Effector CD4-positive, alpha-beta T cell (primary cell): ENCODE measurements around the gene SIX3.
A peak's percentile ranks its signal among the peaks of the same experiment; 100 is the strongest.

Source experiments
- DNase-seq: peaks from one replicate; pipeline ENCODE4 v3.0.0-alpha.2; 2020

SIX3 gene

GRCh38 chr2:44944102-44944951, 2.8 kb downstream of the SIX3 start:
- DNase-seq: no peak

- DNase-seq: no peak
Measured at GRCh38 chr2:44944952-44945612, 3.6 kb downstream of the SIX3 start.

DNA sequence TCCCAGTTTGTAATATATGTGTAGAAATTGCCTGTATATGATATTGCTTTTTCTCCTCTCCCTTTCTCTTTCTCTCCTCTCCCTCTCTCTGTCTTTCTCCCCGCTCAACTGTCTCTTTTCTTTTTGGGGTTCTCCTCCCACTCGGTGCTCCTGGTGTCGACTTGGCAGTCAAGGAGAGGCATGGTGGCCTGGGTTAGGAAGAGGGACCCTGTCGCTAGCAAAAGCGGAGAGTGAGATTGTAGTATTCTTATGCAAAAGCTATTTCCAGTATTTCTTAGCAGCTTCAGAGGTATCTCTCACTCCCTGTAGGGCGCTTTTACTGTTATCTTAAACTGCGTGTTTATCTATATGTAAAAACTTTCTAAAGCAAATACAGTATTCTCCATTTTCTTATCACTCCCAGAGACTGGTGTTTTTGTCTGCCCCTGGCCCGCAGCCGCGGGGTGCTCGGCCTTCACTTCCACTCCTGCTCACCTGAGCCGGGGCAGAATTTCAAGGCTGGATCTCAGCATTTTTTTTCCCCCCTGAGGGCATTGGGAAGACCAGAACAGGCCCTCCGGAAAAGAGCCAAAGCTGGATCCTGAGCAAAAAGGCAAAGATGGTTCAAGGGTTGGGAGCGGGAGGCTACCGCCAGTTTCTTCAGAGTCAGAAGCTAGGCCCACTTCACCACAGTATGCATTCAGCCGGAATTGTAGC, 4.3 kb downstream of the SIX3 start:
- DNase-seq: no peak

DNA sequence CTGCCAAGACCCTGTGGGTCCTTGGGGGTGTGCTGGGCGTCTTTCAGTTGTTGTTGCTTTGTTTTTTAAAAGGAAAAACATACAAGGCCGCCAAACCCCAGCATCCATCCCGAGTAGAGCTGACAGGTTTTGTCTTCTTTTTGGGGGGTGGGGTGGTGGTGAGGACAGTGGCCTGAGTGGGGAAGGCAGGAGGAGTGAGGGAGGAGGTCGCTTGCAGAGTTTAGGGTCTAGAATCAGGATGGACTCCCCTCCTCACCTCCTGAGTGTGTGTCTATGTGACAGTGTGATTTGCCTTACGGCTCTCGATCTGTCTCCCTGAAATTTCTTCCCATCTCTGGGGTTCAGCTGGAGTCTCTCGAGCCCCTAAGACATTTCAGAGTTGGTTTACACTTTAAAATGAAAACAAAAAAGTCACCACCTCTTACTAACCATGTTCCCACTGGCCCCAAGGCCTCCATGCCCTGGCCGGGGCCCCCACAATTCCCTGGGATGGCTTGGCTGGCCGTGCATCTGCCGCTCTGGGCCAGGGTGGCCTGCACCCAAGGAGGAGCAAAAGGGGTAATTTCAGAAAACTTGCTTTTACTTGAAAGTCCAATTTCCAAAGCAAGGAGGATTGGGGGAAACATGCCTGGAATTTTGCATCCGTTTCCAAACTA, 5.0 kb downstream of the SIX3 start:
- DNase-seq: no peak

- no peak for DNase-seq
Measured at GRCh38 chr2:44947028-44947375, 5.5 kb downstream of the SIX3 start.

DNA sequence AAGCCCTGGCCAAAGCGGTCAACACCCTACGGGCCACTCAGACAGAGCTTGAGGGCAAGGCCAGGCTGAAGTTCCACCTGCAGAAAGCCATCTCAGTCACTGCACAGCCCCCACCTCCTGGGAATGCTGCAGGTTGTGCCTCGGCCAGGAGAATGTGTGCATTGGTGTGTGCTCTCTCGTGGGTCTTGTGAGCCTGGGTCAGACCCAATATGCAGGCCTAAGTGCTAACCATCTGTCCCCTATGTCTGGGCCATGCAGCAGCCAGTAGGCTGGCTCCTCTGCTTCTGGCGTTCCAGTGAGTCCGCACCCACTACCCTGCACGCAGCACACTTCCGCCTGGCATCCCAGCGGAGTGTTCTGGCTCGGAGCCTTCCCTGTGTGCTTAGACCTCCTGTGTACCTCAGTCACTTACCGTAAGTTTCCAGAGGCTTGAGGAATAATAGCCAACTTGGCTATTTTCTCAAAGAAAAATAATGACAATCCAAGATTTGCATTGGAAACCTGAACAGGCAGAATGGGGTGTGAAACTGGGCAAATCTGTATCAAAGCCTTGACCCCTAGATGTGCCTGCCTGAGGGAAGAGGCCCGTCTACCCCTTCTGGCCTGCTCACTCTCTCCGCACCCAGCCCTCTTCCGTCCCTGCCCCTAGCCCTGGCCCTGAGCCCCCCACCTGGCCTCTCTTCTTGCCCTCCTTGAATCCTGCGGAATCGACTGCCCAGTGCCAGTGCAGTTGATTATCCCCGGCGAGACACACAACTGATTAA, 7.2 kb downstream of the SIX3 start:
- DNase-seq: no peak

DNA sequence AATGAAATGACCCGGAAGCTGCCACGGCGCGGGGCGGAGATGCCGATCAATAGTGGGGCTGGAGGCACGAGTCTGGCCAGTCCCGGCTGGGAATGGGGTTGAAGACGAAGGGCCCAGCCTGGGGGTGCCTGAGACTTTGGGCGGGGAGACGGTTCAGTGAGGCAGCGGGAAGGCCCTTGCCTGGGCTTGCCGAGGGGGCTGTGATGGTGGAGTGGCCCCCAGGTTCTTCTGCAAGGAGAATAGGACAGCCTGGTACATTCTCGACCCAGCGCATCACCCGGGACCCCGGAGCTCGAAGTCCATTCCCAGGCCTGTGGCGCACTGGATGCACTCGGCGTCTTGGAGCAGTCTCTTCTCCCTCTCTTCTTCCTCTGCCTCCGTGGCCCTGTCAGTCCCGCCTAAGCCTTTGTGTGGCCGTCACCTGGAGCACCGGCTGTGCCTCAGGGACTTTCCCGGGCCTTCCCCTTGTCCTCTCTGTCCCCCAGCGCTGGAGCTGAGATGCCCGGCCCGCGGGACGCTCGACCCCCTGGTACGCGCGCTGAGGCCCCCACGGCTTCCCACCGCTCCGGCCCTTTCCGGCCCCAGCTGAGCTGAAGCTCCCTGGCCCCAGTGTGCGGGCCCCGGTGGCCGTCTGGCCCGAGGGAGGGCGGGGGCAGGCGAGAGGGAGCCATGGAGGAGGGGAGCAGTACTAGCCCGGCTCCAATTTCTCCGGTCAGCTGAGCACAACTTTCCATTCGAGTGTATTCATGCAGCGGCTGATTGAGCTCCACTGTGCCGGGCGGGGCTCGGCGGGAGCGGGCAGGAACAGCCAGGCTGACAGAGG, 8.0 kb downstream of the SIX3 start:
- no peak for DNase-seq

DNA sequence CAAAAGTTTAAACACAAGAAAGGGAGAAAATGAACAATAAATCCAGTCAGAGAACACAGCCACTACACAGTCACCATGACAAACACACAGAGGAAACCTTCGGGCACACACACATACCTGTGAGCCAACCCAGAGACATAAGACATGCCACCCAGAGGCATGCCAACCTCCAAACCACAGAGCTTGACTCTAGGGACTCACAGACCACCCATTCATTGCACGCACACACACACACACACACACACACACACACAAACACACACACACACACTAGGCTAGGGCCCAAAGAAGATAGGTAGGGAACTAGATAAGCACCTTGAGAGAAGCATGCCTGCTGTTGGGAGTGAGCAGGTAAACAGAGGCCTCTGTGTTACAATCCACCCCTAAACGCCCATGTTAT, 9.1 kb downstream of the SIX3 start:
- no peak for DNase-seq

GRCh38 chr2:44951124-44951523, 9.6 kb downstream of the SIX3 start:
- DNase-seq: no peak

DNA sequence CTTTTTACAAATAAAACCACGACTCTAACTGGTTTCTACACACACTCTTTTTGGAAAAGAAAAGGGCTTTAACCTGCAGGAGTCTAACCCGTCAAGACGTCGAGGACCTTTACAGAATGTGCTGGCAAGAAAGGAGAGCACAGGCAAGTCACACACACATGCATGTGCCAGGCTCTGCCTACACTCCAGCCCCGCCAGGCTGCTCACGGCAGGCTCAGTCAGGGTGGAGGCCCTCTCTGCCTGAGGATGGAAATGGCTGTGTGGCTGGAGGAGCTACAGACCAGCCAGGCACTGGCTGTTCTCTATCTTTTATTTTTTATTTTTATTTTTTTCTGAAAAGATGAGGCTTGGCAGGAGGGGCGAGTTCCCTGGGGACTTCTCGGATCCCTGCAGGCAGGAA, 10.2 kb downstream of the SIX3 start:
- no peak for DNase-seq

- DNase-seq: no peak
Measured at GRCh38 chr2:44952143-44952805, 10.8 kb downstream of the SIX3 start.

- DNase-seq: no peak
Measured at GRCh38 chr2:44952806-44953498, 11.4 kb downstream of the SIX3 start.

GRCh38 chr2:44953499-44953883, 12.0 kb downstream of the SIX3 start:
- no peak for DNase-seq

DNA sequence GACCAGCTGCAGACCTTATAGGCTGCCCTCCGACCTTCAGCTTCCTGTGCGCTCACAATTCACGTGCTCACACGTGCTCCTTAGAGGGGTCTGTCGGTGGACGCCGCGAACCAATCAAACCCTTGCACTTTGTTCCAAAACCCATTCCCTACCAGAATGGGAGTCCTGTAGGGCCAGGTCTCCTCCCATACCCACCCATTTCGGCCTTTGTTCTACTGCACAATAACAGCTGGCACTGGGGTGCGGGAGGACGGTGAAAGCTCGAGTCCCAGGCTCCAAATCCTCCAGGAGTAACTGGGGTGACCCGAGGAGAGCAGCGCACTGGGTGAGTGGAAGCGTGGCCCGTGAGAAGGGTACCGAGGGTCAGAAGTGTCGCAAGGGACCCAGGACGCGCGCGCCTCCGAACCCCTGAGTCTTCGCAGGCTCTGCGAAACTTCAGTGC, 13.0 kb downstream of the SIX3 start:
- no peak for DNase-seq

DNA sequence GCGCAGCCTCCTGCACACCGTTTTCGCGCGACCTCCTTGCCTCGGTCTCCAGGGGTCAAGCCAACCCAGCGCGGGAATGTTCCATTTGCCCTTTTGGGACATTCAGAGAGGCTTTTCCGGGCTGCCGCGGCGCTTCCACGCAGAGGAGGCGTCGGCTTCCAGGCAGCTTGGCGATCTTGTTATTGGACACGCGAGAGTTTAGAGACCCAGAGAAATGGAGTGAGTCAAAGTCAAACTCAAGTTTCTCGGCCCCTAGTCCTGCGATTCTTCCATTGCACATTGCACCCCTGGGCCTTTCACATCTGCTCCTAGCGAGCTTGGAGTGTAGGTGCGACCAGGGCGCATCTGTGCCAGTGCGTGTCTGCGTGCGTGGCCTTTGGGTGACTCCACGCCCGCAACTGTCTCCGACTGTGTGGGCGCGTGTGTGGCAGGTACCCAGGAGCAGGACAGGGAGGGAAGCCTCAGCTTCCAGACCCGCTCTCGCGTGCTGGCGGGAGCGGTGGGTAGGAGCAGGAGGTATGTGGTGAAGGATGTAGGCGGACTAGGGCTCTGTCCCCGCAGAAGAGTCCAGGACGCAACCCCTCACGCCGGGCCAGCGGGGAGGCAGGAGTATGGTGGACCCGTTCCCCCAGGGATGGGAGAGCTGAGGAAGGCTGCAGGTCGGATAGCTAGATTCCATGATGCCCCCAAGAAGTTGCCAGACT, 13.5 kb downstream of the SIX3 start:
- no peak for DNase-seq

DNA sequence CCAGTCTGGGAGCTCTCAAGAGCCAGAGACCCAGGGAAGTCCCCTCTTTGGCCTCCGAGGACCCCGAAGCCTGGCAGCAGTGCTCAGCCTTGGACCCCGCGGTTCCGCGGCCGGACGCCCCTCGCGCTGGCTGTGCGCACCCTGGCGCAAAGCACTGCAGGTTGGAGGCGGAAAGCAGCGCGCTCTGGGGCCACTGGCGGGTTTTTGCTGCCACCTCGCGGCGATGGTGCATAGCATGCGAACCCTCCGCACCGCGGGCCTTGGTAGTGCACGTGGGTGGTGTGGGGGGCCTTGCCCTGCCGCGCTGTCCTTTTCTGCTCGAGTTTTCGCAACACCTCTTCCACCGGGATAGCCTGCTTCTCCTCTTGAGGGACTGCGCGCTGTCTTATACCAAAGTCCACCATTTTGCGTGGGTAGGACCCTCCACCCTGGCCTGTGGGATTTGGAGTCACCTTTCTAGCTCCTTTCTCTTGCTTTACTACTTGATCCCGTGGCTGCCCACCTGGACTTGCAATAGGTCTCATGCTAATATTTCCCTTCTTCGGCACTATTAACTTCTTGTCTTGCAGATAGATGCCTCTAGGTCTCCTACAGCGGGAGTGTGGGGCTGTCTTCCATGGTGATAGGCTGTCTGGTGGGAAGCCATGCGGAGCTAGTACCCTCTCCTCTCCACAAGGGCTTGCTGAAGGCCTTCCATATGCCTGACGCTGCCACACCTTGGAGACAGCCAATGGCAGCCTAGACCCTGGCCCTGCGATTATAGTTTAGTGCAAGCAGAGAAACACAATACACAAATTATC, 14.3 kb downstream of the SIX3 start:
- peak; percentile 58 for DNase-seq

GRCh38 chr2:44956843-44957242, 15.3 kb downstream of the SIX3 start:
- no peak for DNase-seq

GRCh38 chr2:44957656-44958327, 16.3 kb downstream of the SIX3 start:
- DNase-seq: no peak
